ENCODE measurements around the gene NR6A1. TPM values are rescaled to one million over a fixed set of nuclear protein-coding genes. Genes with fewer than 3 reads are reported as not detected.
A peak's percentile ranks its signal among the peaks of the same experiment; 100 is the strongest.

The NR6A1 gene
- total RNA-seq, 1 experiment from 2014 or later: 0.91 TPM

DNA sequence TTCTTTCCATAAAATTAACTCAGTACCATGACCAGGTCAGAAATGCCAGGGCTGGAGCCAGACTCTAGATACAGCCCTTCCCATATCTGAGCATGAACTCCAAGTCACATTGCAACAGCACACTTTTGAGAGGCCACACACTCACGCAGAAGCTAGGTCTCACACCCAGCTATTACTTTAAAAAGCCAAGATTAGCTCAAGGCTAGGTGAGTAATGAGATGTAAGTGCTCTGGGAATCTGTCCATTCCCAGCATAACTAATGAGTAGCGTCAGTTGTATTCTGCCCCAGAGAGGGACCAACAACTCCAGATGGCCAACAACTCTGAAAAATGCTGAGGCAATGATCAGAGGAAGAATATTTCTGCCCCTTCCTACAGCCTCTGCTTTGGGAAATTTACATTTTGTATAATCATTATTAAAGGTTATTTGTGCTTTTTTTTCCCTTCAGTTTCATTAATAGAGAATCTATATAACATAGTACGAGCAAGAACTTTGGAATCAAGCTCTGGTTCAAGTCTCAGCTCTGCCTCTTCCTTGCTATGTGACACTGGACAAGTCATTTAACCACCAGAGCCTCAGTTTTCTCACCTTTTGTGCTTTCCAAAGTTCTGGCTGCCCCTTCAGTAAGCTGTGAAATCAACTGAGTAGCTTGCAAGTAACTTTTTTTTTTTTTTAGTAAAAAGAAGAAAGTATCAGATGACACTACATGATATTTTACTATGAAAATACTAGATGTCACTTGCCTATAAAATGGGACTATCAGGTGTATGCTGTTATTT, 118.3 kb downstream of the NR6A1 start:
- BruUV-seq (replicated peaks): no TSS peak
- intact Hi-C loops (cut with micrococcal nuclease): no loop called here
- DNase-seq (ENCODE audit: unreplicated experiment): peak; percentile 96
- Mint-ChIP-seq H3K4me3 (ENCODE audit: unreplicated experiment) (peak overlapping the region; percentile 33), H3K27ac (ENCODE audit: low read depth, unreplicated experiment) (peak overlapping the region; percentile 68), H3K4me1 (ENCODE audit: insufficient read depth, unreplicated experiment) (peaks cover 39% of the 10 kb centered on the region), H3K36me3 (ENCODE audit: insufficient read depth, unreplicated experiment) (no peaks in the 10 kb centered on the region), H3K27me3 (ENCODE audit: insufficient read depth, unreplicated experiment) (no peaks in the 10 kb centered on the region), H3K9me3 (ENCODE audit: unreplicated experiment) (no peaks in the 10 kb centered on the region)
- CTCF ChIA-PET: interaction anchor here (0.7 to 4.6 kb wide), 8 partner anchors 9 to 234 kb away, joined by 3 to 33 read pairs (median 6); no protein-coding TSS in a partner anchor
- POLR2A ChIA-PET: interaction anchor here (0.6 to 3.2 kb wide), 19 partner anchors 9 to 209 kb away, joined by 3 to 37 read pairs (median 5); partner anchors contain the start of gene RPL35
- TF ChIP-seq, protein P1, sequence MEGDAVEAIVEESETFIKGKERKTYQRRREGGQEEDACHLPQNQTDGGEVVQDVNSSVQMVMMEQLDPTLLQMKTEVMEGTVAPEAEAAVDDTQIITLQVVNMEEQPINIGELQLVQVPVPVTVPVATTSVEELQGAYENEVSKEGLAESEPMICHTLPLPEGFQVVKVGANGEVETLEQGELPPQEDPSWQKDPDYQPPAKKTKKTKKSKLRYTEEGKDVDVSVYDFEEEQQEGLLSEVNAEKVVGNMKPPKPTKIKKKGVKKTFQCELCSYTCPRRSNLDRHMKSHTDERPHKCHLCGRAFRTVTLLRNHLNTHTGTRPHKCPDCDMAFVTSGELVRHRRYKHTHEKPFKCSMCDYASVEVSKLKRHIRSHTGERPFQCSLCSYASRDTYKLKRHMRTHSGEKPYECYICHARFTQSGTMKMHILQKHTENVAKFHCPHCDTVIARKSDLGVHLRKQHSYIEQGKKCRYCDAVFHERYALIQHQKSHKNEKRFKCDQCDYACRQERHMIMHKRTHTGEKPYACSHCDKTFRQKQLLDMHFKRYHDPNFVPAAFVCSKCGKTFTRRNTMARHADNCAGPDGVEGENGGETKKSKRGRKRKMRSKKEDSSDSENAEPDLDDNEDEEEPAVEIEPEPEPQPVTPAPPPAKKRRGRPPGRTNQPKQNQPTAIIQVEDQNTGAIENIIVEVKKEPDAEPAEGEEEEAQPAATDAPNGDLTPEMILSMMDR (IDR thresholded peaks at IDR 0.05; ENCODE audit: unreplicated experiment): no peak

DNA sequence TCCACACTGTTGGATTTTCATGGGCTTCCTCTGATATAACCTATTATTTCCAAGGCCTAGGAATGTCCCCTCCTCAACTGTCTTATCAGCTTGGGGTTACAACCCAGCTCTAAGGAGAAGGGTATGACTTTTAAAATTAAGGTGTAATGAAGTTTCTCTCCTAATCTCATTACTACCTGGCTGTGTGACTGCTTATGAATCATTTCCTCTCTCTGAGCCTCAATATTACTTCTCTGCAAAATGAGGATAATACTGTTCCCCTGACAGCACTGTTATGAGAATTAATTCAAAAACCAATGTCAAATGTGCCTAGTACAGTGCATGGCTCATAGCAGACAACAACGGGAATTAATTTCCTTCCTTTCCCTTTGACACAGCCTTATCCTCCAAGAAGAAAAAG, 118.9 kb downstream of the NR6A1 start:
- H3K27me3 Mint-ChIP-seq (ENCODE audit: insufficient read depth, unreplicated experiment): no peaks in the 10 kb centered on the region
- TF ChIP-seq, protein P1 (IDR thresholded peaks at IDR 0.05; ENCODE audit: unreplicated experiment): no peak
- peak; percentile 6 for DNase-seq (ENCODE audit: unreplicated experiment)
- peak overlapping the region; percentile 33 for H3K4me3 Mint-ChIP-seq (ENCODE audit: unreplicated experiment)
- H3K9me3 Mint-ChIP-seq (ENCODE audit: unreplicated experiment): no peaks in the 10 kb centered on the region
- POLR2A ChIA-PET: interaction anchor here (0.7 to 3.2 kb wide), 16 partner anchors 10 to 209 kb away, joined by 3 to 37 read pairs (median 6); partner anchors contain the start of gene RPL35
- H3K36me3 Mint-ChIP-seq (ENCODE audit: insufficient read depth, unreplicated experiment): no peaks in the 10 kb centered on the region
- BruUV-seq (replicated peaks): no TSS peak
- peaks cover 38% of the 10 kb centered on the region for H3K4me1 Mint-ChIP-seq (ENCODE audit: insufficient read depth, unreplicated experiment)
- CTCF ChIA-PET: interaction anchor here (0.7 to 4.6 kb wide), 5 partner anchors 10 to 100 kb away, joined by 3 to 33 read pairs (median 7); no protein-coding TSS in a partner anchor
- intact Hi-C loops (cut with micrococcal nuclease): no loop called here
- peak overlapping the region; percentile 68 for H3K27ac Mint-ChIP-seq (ENCODE audit: low read depth, unreplicated experiment)

DNA sequence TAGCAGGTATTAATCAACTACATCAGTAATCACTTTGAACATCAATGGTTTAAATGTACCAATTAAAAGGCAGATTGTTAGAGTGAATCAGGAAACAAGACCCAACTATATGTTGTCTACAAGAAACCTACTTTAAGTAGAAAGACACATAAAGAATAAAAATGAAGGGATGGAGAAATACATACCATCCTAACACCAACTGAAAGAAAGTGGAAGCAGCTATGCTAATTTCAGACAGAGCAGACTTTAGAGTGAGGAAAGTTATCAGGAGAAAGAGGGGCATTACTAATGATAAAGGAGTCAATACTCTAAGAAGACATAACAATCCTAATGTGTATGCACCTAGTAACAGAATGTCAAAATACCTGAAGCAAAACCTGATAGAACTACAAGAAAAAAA, 125.8 kb downstream of the NR6A1 start:
- TF ChIP-seq, protein P1 (IDR thresholded peaks at IDR 0.05; ENCODE audit: unreplicated experiment): no peak
- no peak for DNase-seq (ENCODE audit: unreplicated experiment)
- Mint-ChIP-seq H3K9me3 (ENCODE audit: unreplicated experiment) (peaks cover 8% of the 10 kb centered on the region), H3K27ac (ENCODE audit: low read depth, unreplicated experiment) (no peak overlapping the region), H3K36me3 (ENCODE audit: insufficient read depth, unreplicated experiment) (no peaks in the 10 kb centered on the region), H3K4me1 (ENCODE audit: insufficient read depth, unreplicated experiment) (no peaks in the 10 kb centered on the region), H3K4me3 (ENCODE audit: unreplicated experiment) (no peak overlapping the region), H3K27me3 (ENCODE audit: insufficient read depth, unreplicated experiment) (no peaks in the 10 kb centered on the region)
- POLR2A ChIA-PET: no interaction called here
- CTCF ChIA-PET: no interaction called here
- no TSS peak for BruUV-seq (replicated peaks)
- intact Hi-C loops (cut with micrococcal nuclease): no loop called here

DNA sequence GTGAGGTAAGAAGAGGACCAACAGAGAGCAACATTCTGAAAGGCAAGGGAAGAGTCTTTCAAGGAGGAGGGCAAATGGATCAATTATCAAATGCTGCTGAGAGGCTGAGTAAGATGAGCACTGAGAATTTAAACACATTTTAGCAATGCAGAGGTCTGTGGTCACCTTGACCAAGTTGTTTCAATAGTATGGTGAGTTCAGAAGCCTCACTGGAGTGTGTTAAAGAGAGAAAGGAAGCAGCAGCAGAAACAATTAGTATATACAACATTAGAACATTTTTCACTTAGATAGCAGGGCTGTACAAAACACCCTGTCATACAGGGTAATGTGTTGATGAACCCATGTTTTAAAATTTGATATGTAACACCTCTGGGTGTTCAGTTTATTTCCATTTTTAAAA, 131.5 kb downstream of the NR6A1 start:
- TF ChIP-seq, protein P1 (IDR thresholded peaks at IDR 0.05; ENCODE audit: unreplicated experiment): no peak
- no peak for DNase-seq (ENCODE audit: unreplicated experiment)
- ChIA-PET CTCF (interaction anchor here (1.0 to 4.6 kb wide), 3 partner anchors 22 to 72 kb away, joined by 3 to 20 read pairs (median 3); no protein-coding TSS in a partner anchor), POLR2A (interaction anchor here (0.6 to 1.4 kb wide), 2 partner anchors 20 to 109 kb away, joined by 3 to 4 read pairs; no protein-coding TSS in a partner anchor)
- intact Hi-C loops (cut with micrococcal nuclease): no loop called here
- H3K9me3 Mint-ChIP-seq (ENCODE audit: unreplicated experiment): peaks cover under 1% of the 10 kb centered on the region
- no peaks in the 10 kb centered on the region for H3K4me1 Mint-ChIP-seq (ENCODE audit: insufficient read depth, unreplicated experiment)
- no peak overlapping the region for H3K4me3 Mint-ChIP-seq (ENCODE audit: unreplicated experiment)
- BruUV-seq (replicated peaks): no TSS peak
- no peaks in the 10 kb centered on the region for H3K27me3 Mint-ChIP-seq (ENCODE audit: insufficient read depth, unreplicated experiment)
- no peaks in the 10 kb centered on the region for H3K36me3 Mint-ChIP-seq (ENCODE audit: insufficient read depth, unreplicated experiment)
- H3K27ac Mint-ChIP-seq (ENCODE audit: low read depth, unreplicated experiment): no peak overlapping the region
